Left lung (tissue), 10 donors: ENCODE measurements around the gene ADGRB3. TPM values are rescaled to one million over a fixed set of nuclear protein-coding genes. Genes with fewer than 3 reads are reported as not detected.

Experiments
- ATAC-seq: fragments of 200-7000 bp; cut with Tn5 transposase; one replicate; pipeline ENCODE4 v1.9.1; 2020; ENCODE audit warnings: moderate library complexity
- DNase-seq, 4 donors: peaks; one replicate each; pipeline ENCODE4 v3.0.0-alpha.2; 2013 to 2020
- H3K27ac ChIP-seq, 2 donors: fragments of 200-600 bp; sonication (generic) in 1 of 2; one replicate each; pipeline versions ENCODE4 v1.5.0 to v1.8.0; 2020 to 2021
- H3K27me3 ChIP-seq, 2 donors: fragments of 200-600 bp; sonication (generic) in 1 of 2; one replicate each; pipeline versions ENCODE4 v1.5.0 to v1.8.0; 2020 to 2021
- H3K36me3 ChIP-seq, 2 donors: fragments of 200-600 bp; sonication (generic) in 1 of 2; one replicate each; pipeline versions ENCODE4 v1.5.0 to v1.8.0; 2020 to 2021
- H3K4me1 ChIP-seq, 2 donors: fragments of 200-600 bp; one replicate each; pipeline ENCODE4 v1.8.0; 2021
- H3K4me3 ChIP-seq, 2 donors: fragments of 200-600 bp; sonication (generic) in 1 of 2; one replicate each; pipeline versions ENCODE4 v1.5.0 to v1.8.0; 2020 to 2021; ENCODE audit warnings: mild to moderate bottlenecking in 1 of 2
- H3K9me3 ChIP-seq, 2 donors: fragments of 200-600 bp; sonication (generic) in 1 of 2; one replicate each; pipeline versions ENCODE4 v1.5.0 to v1.8.0; 2020 to 2021
- intact Hi-C, 2 donors: fragments of 100-400 bp; cut with DNase I; formaldehyde crosslinking; loops; one replicate each; pipeline versions ENCODE4 v1.11.2 to v1.14.2; 2022
- polyA plus RNA-seq, 6 donors: library from polyadenylated mRNA; unstranded; fragments of 120-200 nt; gene quantifications; one replicate each; pipeline ENCODE4 v1.2.1, GENCODE V29; 2013; ENCODE audit not compliant: insufficient read length in 6 of 6
- total RNA-seq, 2 donors: library from RNA; stranded (reverse); fragmentation: NEBNext Ultra II Directional; extraction: Animal tissue kit (Norgen Biotek cat#: 25700); gene quantifications; one replicate each; pipeline ENCODE4 v1.2.1, GENCODE V29; 2021
- TF ChIP-seq, protein P1 (sequence below), 2 donors: fragments of 200-600 bp; sonication (generic) in 1 of 2; IDR thresholded peaks; one replicate each; pipeline versions ENCODE4 v1.5.0 to v1.8.0; 2021; ENCODE audit warnings: antibody characterized with exemption in 2 of 2
- donor health status: DM: no; HTN: yes; CAD: no.
- donor health status: DM: no; HTN: no; CAD: no.

Gene ADGRB3
- total and polyA plus RNA-seq, 8 donors: 2.0 to 22.4 (median 13.7) TPM

DNA sequence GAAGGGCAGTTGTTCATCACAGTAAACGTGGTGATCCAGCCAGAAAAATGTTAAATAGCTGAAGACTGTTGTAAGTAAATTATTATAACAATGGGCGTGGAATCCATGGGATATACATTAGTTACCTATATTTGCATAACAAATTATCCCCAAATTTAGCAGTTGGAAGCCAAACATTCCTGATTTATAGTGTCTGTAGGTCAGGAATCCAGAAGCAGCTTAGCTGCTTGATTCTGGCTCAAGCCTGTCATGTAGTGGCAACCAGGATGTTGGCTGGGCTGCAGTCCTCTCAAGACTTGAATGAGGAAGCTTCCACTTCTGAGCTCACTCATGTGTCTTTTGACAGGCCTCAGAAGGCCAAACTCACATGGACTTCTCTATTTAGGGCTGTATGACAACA, 6.9 kb upstream of the ADGRB3 start:
- DNase-seq: no peak
- Histone ChIP-seq H3K9me3 (no peaks in the 10 kb centered on the region), H3K4me3 (no peak overlapping the region), H3K4me1 (peaks cover 0 to under 1% of the 10 kb centered on the region in 2 donors), H3K36me3 (no peaks in the 10 kb centered on the region), H3K27ac (no peak overlapping the region), H3K27me3 (peaks cover 0 to 3% of the 10 kb centered on the region in 2 donors)
- intact Hi-C loops: no loop called here
- no peak for ATAC-seq
- TF ChIP-seq, protein P1, sequence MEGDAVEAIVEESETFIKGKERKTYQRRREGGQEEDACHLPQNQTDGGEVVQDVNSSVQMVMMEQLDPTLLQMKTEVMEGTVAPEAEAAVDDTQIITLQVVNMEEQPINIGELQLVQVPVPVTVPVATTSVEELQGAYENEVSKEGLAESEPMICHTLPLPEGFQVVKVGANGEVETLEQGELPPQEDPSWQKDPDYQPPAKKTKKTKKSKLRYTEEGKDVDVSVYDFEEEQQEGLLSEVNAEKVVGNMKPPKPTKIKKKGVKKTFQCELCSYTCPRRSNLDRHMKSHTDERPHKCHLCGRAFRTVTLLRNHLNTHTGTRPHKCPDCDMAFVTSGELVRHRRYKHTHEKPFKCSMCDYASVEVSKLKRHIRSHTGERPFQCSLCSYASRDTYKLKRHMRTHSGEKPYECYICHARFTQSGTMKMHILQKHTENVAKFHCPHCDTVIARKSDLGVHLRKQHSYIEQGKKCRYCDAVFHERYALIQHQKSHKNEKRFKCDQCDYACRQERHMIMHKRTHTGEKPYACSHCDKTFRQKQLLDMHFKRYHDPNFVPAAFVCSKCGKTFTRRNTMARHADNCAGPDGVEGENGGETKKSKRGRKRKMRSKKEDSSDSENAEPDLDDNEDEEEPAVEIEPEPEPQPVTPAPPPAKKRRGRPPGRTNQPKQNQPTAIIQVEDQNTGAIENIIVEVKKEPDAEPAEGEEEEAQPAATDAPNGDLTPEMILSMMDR (IDR thresholded peaks at IDR 0.05): no peak

DNA sequence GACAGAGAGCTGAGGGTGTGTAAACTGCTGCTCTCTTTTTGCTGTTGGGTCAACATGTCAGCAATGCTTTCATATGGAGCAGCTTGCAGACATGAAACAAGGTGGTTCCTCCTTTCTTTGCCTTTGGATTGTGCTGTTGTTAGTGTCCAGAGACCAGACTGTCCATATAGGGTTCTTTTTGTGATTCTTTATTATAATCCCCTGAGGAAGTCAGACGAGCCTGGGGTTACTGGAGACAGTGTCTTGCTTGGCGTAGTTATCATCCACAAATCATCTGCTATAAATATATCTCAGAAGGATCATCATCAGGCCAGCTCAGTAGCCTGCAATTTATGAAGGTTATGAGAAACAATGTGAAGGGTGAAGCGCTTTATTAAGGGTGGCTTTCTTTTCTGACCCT, 2.3 kb upstream of the ADGRB3 start:
- Histone ChIP-seq H3K27ac (no peak overlapping the region), H3K27me3 (peaks cover 12 to 48% of the 10 kb centered on the region in 2 donors), H3K36me3 (no peaks in the 10 kb centered on the region), H3K9me3 (no peaks in the 10 kb centered on the region), H3K4me1 (peaks cover 0 to 18% of the 10 kb centered on the region in 2 donors), H3K4me3 (no peak overlapping the region)
- TF ChIP-seq, protein P1 (IDR thresholded peaks at IDR 0.05): no peak
- intact Hi-C loops: no loop called here
- no peak for ATAC-seq
- DNase-seq: no peak

DNA sequence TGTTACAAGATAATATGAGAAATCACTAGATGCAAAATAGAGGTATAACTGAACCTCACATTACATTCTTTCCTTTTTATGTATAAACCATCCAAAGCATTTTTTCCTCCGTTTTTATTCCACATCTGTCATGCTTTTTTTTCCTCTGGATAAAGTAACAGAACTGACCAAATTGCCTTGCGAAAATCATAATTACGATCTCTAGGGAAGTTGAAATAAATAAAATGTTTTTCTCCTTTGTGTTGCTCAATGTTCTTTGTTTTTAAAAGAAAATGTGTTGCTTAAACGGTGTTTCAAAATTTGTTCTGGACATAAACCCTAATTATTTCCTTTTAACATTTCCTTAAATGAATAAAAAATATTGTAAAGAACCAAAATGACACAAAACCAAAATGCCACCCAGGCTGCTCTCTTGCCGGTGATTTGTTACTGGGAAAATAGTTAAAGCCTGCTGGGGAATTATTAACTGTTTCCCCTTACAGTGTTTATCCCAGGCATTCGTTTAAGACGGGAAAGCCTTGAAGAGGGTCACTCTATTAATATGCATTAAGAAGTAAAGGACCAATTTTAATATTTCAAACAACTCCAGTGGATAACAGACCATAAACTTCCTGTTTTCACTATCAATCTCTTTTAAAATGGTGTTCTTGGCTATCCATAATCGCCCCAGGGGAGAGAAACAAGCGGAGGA, 1.7 kb upstream of the ADGRB3 start:
- H3K9me3 ChIP-seq: no peaks in the 10 kb centered on the region
- peaks cover 0 to 18% of the 10 kb centered on the region in 2 donors for H3K4me1 ChIP-seq
- intact Hi-C loops: no loop called here
- TF ChIP-seq, protein P1 (IDR thresholded peaks at IDR 0.05): no peak
- peak overlapping the region in 1 of 2 donors; percentile 72 for H3K27ac ChIP-seq
- ATAC-seq (no peak), DNase-seq (no peak)
- peaks cover 15 to 54% of the 10 kb centered on the region in 2 donors for H3K27me3 ChIP-seq
- peak overlapping the region in 1 of 2 donors; percentile 57 for H3K4me3 ChIP-seq
- H3K36me3 ChIP-seq: no peaks in the 10 kb centered on the region

DNA sequence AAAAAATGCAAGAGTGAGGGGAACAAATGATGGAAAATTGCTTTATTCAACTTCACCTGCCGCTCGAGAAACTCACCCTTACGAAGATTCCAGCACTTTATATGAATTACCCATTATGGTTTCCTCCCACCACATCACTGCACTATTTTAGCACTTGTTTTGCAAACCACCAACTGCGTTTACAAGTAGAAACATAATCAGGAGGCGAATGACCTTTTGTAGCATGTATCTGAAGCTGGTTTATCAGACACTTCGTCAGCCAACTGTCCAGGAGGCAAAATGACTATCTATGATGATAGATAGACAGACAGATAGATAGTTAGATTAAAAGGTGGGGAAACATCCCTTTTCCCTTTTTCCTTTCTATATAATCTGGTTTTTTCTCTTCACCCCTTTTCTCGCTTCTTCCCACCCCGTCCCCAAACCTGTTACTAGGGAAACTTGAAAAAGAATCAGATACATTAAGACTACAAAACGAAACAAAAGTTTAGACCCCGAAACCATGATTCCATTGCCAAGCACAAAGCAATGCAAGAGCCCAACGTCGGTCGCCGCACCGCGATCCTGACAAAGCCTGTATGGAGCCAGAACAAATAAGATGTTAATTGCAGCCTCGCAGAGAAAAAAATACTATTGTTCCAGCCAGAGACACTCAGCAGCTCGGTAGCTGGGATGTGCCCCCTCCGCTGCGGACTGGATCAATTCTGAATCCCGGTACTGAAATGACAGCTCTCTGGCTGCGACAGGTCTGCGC, 933 bp upstream of the ADGRB3 start:
- H3K4me1 ChIP-seq: peaks cover 0 to 18% of the 10 kb centered on the region in 2 donors
- ATAC-seq (no peak), DNase-seq (peak in 1 of 4 donors; percentile 21)
- intact Hi-C loops: no loop called here
- TF ChIP-seq, protein P1 (IDR thresholded peaks at IDR 0.05): no peak
- H3K36me3 ChIP-seq: no peaks in the 10 kb centered on the region
- H3K4me3 ChIP-seq: peak overlapping the region; percentile 47 to 57
- H3K27ac ChIP-seq: peak overlapping the region; percentile 64 to 72
- H3K27me3 ChIP-seq: peaks cover 15 to 60% of the 10 kb centered on the region in 2 donors
- H3K9me3 ChIP-seq: no peaks in the 10 kb centered on the region

DNA sequence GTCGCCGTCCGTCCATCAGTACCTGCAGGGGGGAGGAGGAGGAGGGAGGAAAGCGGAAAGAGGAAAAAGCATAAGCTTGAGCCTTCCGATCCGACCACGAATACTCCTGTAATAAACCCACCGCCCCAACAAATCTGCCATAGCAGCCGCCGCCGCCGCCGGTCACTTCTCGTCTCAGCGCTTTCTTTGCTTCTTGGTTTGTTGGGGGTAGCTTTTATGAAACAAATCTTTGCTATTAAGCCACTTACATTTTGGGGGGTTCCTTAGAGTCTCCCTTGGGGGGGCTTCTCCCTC, 277 bp downstream of the ADGRB3 start:
- Histone ChIP-seq H3K27me3 (peaks cover 15 to 61% of the 10 kb centered on the region in 2 donors), H3K4me3 (peak overlapping the region; percentile 47 to 57), H3K9me3 (no peaks in the 10 kb centered on the region), H3K4me1 (peaks cover 0 to 24% of the 10 kb centered on the region in 2 donors), H3K27ac (peak overlapping the region; percentile 23 to 72), H3K36me3 (no peaks in the 10 kb centered on the region)
- ATAC-seq (no peak), DNase-seq (no peak)
- intact Hi-C loops: loop anchor here in 1 of 2 donors (5.0 kb wide), 1 partner anchor 142 kb away; no protein-coding TSS in a partner anchor
- TF ChIP-seq, protein P1 (IDR thresholded peaks at IDR 0.05): no peak
